Measurements from ENCODE around the gene PRKCSH. TPM values are rescaled to one million over a fixed set of nuclear protein-coding genes. Genes with fewer than 3 reads are reported as not detected.
"Not testable (repeated sequence)": the region's sequence is repeated elsewhere in the genome, so short reads cannot be mapped to it uniquely, and the experiment has no call there.

The PRKCSH gene, protein sequence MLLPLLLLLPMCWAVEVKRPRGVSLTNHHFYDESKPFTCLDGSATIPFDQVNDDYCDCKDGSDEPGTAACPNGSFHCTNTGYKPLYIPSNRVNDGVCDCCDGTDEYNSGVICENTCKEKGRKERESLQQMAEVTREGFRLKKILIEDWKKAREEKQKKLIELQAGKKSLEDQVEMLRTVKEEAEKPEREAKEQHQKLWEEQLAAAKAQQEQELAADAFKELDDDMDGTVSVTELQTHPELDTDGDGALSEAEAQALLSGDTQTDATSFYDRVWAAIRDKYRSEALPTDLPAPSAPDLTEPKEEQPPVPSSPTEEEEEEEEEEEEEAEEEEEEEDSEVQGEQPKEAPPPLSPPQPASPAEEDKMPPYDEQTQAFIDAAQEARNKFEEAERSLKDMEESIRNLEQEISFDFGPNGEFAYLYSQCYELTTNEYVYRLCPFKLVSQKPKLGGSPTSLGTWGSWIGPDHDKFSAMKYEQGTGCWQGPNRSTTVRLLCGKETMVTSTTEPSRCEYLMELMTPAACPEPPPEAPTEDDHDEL
- polyA plus RNA-seq (ENCODE audit: insufficient read length in 10 of 10), result 100 to 1,000 TPM; 136 to 229 (median 180) TPM
- long read RNA-seq, donor 1, partial matches to known transcripts, result 0 of 13 reads
- long read RNA-seq, donor 1, other reads (novel, unspliced or antisense), result 10 of 13 reads
- long read RNA-seq, donor 2, partial matches to known transcripts, result 0 of 8 reads
- long read RNA-seq, donor 2, other reads (novel, unspliced or antisense), result 6 of 8 reads
- long read RNA-seq, donor 3, result 0 reads
- long read RNA-seq, donor 4, partial matches to known transcripts, result 5 of 14 reads
- long read RNA-seq, donor 4, other reads (novel, unspliced or antisense), result 6 of 14 reads
- long read RNA-seq, donor 5, transcript PRKCSH-214 (3 exons, 569 nt), result major isoform, 9 of 49 reads
- long read RNA-seq, donor 5, partial matches to known transcripts, result 30 of 49 reads
- long read RNA-seq, donor 5, other reads (novel, unspliced or antisense), result 7 of 49 reads
- long read RNA-seq, donor 6, partial matches to known transcripts, result 5 of 20 reads
- long read RNA-seq, donor 6, other reads (novel, unspliced or antisense), result 10 of 20 reads
- long read RNA-seq, donor 7, partial matches to known transcripts, result 0 of 6 reads
- long read RNA-seq, donor 7, other reads (novel, unspliced or antisense), result 0 of 6 reads
- long read RNA-seq, donor 8, partial matches to known transcripts, result 0 of 8 reads
- long read RNA-seq, donor 8, other reads (novel, unspliced or antisense), result 5 of 8 reads
- long read RNA-seq, donor 9, partial matches to known transcripts, result 0 of 2 reads
- long read RNA-seq, donor 9, other reads (novel, unspliced or antisense), result 0 of 2 reads

- peak; percentile 99 to 100 (median 100) for DNase-seq
Measured at GRCh38 chr19:11435057-11435832, at the start of gene PRKCSH, which contains the start of gene ODAD3. Gene PRKCSH (plus strand): TSS chr19:11435635. CDS start chr19:11436118, 483 bp downstream. Gene ODAD3 (minus strand): TSS chr19:11435121. CDS start chr19:11435016, 105 bp downstream.

DNA sequence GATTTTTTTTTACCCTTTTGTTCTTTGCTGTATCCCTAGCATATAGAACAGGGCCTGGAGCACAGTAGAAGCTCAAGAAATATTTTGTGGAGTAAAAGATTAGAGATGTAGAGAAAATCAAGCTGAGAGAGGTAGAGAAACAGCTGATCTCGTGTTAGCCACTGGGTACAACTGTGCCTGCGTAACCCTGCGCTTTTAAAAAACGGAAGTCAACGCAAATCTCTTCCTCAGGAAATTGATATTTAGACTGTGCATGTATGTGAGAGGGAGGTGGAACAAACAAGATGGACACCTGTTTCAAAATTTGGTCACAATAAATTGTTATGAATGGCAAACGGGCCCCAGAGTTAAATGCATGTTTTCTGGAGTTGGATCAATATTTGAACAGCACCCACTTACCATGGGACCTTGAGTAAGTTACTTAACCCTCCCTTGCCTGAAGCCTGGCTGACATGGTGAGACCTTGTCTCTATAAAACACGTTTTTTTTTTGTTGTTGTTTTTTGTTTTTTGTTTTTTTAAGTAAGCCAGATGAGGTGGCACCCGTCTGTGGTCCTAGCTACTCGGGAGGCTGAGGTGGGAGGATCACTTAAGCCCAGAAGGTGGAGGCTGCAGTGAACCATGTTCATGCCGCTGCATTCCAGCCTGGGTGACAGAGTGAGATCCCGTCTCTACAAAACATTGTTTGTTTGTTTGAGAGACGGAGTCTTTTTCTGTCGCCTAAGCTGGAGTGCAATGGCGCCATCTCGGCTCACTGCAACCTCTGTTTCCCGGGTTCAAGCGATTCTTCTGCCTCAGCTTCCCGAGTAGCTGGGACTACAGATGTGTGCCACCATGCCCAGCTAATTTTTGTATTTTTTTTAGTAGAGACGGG lies 48.0 kb upstream of the PRKCSH start:
- no peak for DNase-seq

GRCh38 chr19:11390359-11390758 lies 45.1 kb upstream of the PRKCSH start:
- DNase-seq, result no peak

DNA sequence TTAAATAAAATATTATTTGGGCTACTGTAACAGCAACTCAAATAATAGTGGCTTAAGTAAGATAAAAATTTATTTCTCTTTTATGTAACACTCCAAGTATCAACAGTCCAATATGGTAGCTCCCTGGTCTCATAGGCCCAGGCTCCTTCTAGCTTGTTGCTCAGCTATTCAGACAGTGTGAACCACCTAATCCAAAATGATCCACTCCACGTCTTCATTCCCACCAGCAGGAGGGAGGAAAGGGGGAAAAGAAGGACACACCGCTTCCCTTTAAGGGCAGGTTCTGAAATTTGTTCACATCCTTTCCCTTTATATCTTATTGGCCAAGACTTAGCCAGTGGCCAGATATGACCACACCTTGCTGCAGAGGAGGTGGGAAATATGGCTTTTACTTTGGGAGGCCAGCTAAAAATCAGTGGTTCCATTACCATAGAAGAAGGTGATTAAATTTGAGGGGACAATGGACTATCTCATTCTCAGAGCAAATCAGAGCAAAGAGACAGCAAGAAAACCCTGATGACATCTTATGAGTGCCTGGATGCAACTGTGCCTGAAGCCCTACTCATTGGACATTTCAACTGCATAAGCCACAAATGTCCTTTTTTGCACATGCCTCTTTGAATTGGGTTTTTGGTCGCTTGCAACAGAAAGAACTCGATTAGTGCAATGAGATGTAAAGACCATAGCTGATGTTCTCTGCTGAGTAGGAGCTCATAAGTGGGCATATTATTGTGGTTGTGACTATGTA lies 44.3 kb upstream of the PRKCSH start:
- DNase-seq, result no peak

DNA sequence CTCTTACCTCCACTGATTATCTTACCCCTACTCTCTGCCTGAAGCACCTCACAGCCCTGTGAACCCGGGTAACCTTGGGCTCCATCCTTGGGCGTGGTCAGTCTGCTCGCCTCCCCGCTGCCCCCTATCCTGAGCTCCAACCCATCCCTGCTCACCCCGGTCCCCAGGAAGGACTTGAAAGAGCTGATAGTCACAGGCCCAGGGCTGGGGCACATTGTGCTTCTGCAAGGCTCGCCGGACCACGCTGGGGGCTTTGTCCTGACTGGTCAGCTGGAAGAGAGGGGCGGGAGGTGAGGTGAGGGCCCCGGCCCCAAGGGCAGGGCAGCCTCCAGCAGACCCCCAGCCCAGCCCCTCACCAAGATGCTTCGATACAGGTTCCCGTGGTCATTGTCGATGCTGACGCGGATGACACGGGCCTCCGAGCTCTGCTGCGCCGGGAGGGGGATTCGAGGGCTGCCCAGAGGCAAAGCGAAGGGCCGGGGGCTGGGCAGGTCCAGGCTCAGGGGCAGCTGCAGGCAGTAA lies 38.3 kb upstream of the PRKCSH start:
- DNase-seq, result no peak

DNA sequence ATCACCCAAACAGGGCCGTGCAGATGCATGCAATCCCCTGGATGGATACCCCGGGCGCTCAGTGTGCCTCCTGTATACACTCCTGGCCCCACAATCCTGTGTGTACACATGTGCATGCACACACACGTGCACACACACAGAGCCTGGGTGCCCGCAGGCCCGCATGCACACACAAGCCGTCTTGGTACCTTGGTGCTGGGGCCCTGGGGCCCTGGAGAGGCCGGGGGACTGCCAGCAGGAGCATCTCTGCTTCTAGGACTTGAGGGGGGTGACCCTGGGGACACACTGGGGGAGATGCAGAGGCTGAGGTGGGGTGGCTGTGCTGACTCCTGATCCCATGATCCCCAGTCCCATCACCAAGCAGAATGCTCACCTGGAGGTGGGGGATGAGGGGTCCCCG lies 35.8 kb upstream of the PRKCSH start:
- no peak for DNase-seq

GRCh38 chr19:11400798-11401197 lies 34.6 kb upstream of the PRKCSH start:
- no peak for DNase-seq

DNA sequence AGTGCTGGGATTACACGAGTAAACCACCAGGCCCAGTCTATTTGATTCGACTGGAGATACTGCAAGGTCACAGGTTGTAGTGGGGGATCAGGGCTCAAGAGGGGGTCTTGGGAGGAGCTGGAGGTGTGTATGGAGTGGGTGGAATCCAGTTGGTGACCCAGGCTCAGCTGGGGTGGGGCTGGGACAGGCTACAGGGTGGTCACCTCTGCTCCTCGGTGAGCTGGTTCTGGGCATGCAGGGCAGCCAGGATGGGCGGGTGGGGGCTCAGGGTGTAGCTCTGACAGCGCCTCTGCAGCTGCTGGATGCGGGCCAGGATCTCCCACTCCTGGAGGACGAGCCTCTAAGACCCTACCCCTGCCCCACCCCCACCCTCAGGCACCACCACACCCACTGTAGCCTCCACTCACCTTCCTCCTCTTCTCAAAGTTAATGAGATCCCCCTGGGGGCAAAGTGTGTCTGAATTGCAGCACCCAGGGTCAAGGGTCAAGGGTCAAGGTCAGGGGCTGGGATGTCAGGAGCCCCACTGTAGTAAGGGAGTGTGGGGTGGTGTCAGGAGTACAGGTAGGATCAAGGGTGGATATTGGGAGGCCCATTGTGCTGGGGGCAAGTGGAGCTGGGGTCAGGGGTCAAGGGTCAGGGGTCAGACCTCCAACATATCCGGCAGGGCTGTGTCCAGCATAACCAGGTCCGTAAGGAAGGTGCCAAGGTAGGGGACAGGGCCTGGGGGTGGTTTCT lies 33.5 kb upstream of the PRKCSH start:
- no peak for DNase-seq

- DNase-seq, result no peak
Measured at GRCh38 chr19:11404588-11405222, 30.7 kb upstream of the PRKCSH start.

DNA sequence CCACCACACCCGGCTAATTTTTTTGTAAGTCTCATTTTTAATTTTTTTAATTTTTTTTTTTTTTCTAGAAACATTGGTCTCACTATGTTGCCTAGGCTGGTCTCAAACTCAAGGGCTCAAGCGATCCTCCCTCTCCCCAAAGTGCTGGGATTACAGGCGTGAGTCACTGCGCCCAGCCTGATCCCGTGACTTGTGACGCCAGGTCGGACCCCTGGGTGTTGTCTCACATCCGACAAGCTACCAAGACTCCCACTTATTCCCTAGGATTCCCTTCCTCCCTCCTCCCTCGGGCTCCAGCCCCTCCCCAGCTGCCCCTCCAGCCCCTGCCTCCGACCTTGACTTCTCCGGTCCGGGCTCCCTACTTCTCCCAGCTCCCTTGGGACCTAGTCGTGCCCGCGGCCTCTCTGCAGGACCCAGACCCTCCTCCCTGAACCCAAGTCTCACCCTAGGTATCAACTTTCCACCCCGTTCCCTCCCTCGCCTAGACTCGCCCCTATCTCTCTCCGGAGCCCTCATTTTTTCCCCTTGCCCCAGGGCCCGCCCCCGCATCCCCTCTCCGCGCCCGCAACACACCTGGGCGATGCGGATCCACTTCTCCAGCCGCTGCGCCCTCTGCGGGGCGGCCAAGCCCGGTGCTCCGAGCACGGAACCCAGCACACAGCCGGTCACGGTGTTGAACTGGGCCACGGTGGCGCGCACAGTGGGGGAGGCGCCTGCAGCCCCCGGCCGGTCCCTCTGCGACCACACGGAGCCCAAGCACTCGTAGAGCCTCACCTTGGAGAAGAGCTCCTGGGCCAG lies 29.4 kb upstream of the PRKCSH start:
- peak in 1 of 3 donors; percentile 24 for DNase-seq

GRCh38 chr19:11406703-11407236 lies 28.7 kb upstream of the PRKCSH start:
- DNase-seq, result not testable (repeated sequence)

DNA sequence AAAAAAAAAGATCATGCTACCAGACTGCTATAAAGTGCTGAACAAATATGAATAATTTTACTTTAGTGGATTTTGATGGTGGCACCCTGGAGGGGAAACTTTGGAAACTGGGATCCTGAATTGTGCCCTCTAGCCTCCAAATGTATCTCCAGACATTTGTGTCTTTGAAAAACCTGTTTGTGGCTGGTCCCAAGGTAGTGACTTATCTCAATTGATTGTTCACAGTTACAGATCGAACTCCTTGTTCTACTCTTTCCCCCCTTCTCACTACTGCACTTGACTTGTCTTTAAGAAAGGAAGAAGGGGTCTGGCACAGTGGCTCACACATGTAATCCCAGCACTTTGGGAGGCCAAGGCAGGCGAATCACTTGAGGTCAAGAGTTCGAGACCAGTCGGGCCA lies 26.8 kb upstream of the PRKCSH start:
- DNase-seq, result no peak

DNA sequence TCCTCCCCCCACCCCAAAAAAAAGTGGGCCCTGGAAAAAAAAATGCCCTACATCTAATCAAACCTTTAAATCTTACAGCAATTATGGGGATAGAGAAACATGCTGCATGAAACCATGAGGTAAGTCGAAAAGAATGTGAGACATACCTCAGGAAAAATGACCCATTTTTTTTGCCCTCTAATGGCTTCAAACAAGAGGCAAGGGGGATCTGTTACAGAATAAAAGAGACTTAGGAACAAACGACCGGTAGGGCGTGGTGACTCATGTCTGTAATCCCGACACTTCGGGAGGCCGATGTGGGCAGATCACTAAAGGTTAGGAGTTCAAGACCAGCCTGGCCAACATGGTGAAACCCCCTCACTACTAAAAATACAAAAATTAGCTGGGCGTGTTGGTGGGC lies 24.8 kb upstream of the PRKCSH start:
- DNase-seq, result no peak

DNA sequence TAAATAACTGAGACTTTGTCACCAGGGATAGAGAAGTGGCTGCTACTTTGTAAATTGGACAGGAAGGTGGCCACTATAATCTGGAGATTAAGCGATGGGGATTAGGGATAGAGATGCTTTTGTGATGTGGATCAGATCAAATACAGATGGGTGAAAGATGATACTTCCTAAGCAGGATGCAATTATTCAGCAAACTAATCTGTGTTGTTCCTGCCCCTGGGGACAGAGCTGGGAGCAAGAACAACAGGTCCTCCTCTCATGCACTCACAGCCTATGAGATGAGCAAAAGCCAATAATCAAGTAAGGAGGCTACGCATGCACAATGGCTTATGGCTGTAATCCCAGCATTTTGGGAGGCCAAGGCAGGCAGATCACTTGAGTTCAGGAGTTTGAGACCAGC lies 20.9 kb upstream of the PRKCSH start:
- DNase-seq, result no peak

- no peak for DNase-seq
Measured at GRCh38 chr19:11416346-11417052, 18.9 kb upstream of the PRKCSH start.

DNA sequence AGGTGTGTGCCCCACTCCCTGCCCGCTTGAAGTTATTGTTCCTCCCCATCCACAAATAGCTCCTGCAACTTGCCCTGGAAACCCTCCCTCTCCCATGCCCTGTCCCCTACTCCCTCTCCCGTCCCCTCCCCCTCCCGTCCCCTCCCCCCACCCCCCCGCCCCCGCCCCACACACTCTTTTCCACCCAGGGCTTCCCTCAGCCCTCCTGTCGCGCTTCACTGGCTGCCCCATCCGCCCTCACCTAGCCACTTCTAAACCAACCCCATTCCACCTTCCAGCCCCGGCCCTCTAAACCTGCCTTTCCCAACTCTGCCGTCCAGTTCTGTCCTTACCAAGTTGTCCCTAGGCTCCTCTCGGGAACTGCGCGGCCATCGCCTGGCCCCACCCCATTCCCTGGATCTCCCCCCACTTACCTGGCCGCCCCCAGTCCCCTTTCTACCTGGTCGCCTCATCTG lies 17.3 kb upstream of the PRKCSH start:
- no peak for DNase-seq

Data from muscle of back (tissue), 13 donors.